NCI-H2196 treated with DMSO at 0.1 percent for 48 hours (cell line): ENCODE results near the gene CIAO3.

Experiments used
- DNase-seq: peaks from one replicate; lab custom pipeline; 2025; ENCODE audit not compliant: unreplicated experiment; lab: John Stamatoyannopoulos, UW

The CIAO3 gene

GRCh38 chr16:736936-737481, 3.8 kb downstream of the CIAO3 start:
- no peak for DNase-seq

GRCh38 chr16:735982-736453, 4.8 kb downstream of the CIAO3 start:
- DNase-seq, result no peak

DNA sequence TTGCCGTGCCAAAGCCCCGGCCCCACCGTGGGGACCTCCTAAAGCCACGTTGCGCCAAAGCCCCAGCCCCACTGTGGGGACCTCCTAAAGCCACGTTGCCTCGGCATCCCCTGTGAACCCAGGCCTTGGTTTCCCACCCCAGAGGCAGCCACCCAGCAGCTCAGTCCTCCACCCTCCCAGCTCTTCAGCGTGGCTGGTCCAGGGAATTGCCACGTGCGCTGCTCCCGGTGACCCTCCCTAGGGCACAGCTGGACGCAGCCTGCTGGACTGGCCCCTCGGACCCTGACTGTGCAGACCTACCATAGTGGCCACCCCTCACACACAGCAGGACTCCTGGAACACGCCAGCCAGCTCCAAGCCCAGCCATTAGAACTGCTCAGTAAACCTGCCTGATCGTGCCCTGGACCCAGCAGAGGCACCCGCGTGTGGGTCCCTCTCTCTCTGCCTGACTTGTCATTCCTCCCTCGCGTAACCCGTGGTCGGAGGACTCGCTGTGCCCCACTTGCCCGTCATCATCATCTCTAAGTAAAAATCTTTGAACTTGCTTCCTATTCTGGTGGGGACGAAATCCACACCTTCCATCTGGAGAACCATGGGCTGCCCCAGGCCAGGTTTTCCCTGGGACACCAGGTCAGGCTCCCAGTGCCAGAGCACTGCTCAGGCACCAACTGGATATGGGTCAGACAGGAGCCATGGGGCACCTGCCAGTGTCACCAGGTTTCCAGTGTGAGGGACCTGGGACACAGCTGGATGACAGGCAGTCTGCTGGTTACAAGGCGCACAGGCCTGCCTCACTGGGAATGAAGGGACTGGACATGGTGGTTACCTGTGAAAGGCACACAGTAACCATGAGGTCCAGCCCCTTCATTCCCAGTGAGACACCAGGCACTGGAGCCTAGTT, 5.6 kb downstream of the CIAO3 start:
- no peak for DNase-seq

DNA sequence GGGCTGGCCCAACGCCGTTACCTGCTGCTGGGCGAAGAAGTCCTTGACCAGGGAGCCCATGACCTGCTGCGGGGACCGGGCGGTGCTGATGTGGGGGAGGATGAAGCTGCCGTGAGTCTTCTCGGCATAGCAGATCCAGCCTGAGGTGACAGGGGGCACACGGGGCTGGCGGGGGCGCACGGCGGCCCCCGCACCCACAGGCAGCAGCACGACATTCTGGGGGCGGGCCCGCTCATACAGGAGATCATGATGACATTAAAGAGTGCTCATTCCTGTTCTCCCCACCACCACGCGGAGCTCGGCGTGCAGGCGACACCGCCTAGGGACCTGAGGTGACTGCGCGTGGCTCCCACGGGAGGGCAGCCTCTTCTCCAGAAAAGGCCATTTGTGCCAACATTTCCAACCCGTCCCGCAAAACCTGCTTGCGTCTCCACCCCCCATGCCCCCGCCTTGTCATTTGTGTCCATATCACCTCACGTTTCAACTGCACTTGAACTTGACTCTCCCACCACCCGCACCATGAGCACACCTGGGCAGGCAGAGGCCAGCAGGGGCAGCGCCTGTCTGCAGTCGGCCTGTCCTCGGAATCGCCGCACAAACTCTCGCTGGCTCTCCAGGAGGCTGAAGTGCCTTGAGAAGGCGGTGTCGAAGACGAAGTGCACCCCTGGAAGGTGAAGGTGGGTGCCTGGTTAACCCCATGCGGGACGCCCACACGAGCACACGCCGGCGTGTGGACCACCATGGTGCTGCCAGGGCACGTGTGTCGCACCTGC, 6.4 kb downstream of the CIAO3 start:
- no peak for DNase-seq

- no peak for DNase-seq
Measured at GRCh38 chr16:733382-734207, 7.2 kb downstream of the CIAO3 start.

GRCh38 chr16:732936-733335, 7.9 kb downstream of the CIAO3 start:
- DNase-seq, result no peak

DNA sequence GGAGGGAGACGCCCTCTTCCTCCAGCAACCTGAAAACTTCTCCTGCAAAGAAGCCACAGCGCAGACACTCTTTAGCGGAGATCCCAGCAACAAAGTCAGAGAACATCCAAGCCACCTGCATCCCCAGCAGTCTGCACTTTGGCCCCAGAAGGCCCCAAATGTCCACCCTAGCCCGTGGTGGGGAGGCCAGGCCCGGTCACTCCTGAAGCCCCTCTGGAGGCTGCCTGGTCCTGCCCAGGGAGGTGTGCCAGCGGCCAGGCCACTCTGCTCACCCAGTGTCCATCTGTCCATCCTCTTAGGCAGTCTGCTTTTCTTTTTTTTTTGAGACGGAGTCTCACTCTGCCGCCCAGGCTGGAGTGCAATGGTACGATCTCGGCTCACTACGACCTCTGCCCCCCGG, 8.5 kb downstream of the CIAO3 start:
- DNase-seq, result no peak

DNA sequence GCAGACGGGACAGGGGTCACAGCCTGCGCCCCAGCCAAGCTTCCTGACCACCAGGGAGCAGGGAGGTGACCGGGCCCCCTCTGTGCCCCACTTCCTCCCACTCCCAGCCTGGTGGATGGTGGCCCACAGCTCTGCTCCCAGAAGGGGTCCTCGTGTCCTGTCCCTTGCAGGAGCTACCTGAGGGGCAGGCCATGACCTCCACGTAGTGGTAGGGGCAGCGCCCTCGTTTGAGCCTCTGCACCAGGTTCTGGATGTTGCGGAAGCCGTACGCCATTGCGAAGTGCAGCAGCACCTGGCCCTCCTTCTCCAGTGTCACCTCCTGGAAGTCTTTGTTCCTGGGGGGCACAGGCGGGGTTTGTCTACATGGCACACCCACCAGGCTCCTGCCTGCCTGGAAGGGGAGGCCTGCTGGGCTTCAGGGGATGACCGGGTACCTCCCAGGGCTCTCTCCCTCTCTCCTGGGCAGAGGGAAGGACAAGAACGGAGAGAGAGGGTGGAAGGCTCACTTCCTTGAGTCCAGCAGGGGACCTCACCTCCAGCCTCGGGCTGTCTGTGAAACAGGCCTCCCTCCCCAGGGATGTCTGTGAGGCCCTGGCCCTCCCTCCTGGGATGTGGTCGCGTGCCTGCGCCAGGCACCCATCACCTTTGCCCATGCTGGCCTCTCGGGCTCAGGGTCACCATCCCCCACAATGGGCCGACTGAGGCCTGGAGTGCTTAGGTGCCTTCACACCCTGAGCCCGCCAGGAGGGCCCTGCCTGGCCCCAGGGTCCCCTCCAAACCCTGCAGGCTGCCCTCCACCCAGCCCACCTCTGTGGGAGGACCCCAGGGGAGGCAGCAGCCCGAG, 9.9 kb downstream of the CIAO3 start:
- DNase-seq, result no peak

GRCh38 chr16:729768-730665, 10.8 kb downstream of the CIAO3 start:
- DNase-seq, result no peak

GRCh38 chr16:728890-729744, 11.7 kb downstream of the CIAO3 start:
- DNase-seq, result no peak

DNA sequence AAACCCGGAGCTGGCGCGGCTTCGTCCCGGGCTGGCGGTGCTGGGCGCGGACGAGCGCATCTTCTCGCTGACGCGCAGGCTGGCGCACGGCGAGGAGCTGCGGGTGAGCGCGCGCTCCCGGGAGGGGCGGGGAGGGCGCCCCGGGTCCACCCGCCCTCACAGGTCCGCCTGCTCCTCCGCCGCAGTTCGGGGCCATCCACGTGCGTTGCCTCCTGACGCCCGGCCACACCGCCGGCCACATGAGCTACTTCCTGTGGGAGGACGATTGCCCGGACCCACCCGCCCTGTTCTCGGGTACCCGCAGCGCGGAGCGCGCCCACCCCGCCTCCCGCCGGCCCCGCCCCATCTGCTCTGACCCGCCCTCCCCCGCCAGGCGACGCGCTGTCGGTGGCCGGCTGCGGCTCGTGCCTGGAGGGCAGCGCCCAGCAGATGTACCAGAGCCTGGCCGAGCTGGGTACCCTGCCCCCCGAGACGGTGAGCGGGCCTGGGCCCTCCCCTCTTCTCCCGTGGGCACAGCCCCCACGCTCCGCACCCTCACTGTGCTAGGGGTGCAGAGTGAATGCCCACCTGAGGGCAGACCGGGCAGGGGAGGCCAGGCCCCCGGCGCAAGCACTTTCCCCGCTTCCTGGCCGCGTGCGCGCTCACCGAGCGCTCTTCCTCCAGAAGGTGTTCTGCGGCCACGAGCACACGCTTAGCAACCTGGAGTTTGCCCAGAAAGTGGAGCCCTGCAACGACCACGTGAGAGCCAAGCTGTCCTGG, 12.5 kb downstream of the CIAO3 start:
- peak; percentile 77 for DNase-seq

DNA sequence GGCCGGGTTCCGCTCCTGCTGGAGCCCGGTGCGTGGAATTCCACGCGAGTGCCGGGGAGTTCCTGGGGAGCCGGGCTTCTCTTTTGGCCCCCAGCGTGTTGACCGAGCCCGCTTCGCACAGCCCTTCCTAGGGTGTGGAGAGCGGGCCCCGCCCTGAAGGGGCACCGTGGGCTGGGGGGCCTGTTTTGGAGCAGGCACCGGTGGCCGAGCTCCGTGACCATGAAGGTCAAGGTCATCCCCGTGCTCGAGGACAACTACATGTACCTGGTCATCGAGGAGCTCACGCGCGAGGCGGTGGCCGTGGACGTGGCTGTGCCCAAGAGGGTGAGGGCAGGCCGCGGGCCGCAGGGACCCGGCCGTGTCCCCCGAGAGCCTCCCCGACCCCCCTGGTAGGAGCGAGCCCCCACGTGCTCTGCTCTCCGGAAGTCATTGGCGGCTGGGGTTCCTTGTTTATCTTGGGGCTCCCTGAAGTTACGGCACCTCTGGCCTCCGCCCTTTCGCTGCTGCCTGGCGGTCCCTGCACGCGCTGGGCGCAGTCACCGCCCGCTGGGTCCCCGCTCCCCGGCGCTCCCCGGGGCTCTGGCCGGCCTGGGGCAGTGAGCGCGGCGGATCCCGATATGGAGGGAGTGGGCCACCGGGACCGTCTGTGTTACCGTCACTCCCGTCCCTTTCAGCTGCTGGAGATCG, 13.4 kb downstream of the CIAO3 start:
- DNase-seq, result no peak

DNA sequence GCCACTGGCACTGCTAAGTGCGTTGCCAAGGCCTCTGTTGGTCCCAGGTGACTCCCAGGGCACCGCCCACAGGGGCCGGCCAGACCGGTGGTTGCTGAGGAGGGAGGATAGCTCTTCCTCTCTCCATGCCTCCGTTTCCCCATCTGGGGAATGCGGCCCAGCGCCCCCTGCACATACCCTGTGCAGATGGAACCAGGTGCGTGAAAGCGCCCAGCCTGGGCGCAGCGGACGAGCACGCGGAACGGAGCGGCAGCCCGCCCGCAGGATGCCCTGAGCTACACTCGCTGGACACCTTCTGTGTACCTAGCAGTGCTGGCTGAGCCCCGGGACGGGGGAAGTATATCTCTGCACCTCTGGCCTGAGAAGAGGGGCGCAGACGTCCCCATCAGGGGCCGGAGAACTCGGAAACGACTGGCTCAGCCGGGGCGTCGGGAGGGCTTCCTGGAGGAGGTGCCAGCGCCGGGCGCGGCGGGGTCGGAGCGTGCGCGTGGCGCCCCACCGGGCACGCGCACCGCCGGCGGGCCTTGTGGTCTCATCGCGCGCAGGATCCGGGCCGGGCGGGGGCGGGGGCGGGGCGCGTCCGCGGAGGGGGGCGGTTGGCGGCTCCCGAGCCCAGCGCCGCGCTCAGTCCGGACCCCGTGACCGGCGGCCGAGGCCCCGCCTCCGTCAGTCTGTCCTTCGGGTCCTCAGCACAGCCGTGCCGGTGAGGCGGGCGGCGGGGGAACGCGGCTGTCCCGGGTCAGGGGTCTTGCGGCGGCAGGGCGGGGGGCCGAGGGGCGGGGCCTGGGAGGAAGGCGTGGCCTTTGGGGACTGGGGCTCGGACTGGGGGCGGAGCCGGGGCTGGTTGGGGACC, 14.1 kb downstream of the CIAO3 start, which contains the start of the genes CCDC78 and HAGHL:
CCDC78 (minus strand) TSS at position 6 of the 853 bp plus-strand sequence. CDS start 76 bp downstream, outside the sequence.
HAGHL (plus strand) TSS at position 669 of the 853 bp plus-strand sequence. CDS start 404 bp downstream, outside the sequence.
- DNase-seq, result no peak

GRCh38 chr16:726188-726437, 14.7 kb downstream of the CIAO3 start:
- no peak for DNase-seq

DNA sequence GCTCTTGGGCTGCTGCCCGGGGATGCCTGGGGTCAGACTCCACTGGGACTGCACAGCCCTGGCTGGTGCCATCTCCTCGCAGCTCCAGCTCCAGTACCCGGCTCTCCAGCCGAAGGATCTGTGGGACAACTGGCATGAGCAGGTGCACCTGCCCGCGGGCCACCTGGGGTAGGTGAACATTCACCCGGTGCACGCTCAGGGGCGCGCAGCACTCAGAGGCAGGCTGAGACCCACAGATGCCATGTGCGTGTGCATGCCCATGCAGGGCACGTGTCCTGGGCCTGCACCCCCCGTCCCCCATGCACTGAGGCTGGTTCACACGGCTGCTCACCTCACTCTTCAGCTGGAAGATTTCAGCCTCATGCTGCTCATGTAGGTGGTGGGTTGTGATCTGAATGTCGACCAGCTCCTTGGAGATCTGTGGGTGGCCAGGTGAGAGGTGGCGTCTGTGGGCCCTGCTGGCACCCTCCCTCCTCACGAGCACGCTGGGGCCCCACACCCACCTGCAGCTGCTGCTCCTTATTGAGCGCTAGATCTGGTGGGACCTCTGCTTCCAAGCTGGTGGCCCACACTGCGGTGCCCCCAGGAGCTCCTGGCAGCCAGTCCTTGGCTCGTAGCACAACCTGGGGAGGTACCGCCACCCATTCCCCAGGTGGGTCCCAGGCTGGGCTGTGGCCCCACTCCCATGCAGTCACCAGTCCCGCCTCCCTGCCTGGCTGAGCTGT, 15.2 kb downstream of the CIAO3 start:
- DNase-seq, result no peak
